HL-60 (cell line): ENCODE data around the gene LCE1A.

ENCODE experiments used
- POLR2AphosphoS5 ChIP-seq: IDR thresholded peaks from 2 replicates; pipeline ENCODE4 v1.6.1; 2012; ENCODE audit warnings: low read depth
- REST ChIP-seq: IDR thresholded peaks from 2 replicates; pipeline ENCODE4 v1.6.1; 2012; ENCODE audit warnings: low read depth; ENCODE audit not compliant: insufficient replicate concordance
- TF ChIP-seq, protein P1 (sequence below): IDR thresholded peaks from one replicate; pipeline ENCODE4 v1.5.1; 2011; ENCODE audit warnings: low read length, control low read depth, inconsistent platforms; ENCODE audit not compliant: insufficient read depth

- TF ChIP-seq, protein P1, sequence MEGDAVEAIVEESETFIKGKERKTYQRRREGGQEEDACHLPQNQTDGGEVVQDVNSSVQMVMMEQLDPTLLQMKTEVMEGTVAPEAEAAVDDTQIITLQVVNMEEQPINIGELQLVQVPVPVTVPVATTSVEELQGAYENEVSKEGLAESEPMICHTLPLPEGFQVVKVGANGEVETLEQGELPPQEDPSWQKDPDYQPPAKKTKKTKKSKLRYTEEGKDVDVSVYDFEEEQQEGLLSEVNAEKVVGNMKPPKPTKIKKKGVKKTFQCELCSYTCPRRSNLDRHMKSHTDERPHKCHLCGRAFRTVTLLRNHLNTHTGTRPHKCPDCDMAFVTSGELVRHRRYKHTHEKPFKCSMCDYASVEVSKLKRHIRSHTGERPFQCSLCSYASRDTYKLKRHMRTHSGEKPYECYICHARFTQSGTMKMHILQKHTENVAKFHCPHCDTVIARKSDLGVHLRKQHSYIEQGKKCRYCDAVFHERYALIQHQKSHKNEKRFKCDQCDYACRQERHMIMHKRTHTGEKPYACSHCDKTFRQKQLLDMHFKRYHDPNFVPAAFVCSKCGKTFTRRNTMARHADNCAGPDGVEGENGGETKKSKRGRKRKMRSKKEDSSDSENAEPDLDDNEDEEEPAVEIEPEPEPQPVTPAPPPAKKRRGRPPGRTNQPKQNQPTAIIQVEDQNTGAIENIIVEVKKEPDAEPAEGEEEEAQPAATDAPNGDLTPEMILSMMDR = no peak
- TF ChIP-seq REST (no peak), POLR2AphosphoS5 (no peak)
These were observed 10.0 kb upstream of the LCE1A start for GRCh38 chr1:152817309-152817708.
